ENCODE results near the gene THPO.

Gene THPO

GRCh38 chr3:184328516-184328915, 49.5 kb downstream of the THPO start:
- no peak for DNase-seq

- no peak for DNase-seq
Measured at GRCh38 chr3:184327171-184327570, 50.8 kb downstream of the THPO start.

- DNase-seq: no peak
Measured at GRCh38 chr3:184325715-184326369, 52.2 kb downstream of the THPO start.

- DNase-seq: no peak
Measured at GRCh38 chr3:184325269-184325668, 52.7 kb downstream of the THPO start.

DNA sequence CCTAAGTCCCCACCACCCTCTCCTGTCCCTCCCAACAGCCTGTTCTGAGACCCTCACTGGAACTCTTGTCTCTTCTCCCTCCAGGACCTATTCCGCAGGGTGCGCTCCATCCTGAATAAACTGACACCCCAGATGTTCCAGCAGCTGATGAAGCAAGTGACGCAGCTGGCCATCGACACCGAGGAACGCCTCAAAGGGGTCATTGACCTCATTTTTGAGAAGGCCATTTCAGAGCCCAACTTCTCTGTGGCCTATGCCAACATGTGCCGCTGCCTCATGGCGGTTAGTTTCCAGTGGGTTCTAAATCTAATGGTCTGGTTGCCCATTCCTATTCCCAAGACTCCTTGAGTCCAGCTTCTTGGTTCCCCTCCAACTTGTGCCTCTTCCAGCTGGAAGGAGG, 54.3 kb downstream of the THPO start:
- DNase-seq: no peak

DNA sequence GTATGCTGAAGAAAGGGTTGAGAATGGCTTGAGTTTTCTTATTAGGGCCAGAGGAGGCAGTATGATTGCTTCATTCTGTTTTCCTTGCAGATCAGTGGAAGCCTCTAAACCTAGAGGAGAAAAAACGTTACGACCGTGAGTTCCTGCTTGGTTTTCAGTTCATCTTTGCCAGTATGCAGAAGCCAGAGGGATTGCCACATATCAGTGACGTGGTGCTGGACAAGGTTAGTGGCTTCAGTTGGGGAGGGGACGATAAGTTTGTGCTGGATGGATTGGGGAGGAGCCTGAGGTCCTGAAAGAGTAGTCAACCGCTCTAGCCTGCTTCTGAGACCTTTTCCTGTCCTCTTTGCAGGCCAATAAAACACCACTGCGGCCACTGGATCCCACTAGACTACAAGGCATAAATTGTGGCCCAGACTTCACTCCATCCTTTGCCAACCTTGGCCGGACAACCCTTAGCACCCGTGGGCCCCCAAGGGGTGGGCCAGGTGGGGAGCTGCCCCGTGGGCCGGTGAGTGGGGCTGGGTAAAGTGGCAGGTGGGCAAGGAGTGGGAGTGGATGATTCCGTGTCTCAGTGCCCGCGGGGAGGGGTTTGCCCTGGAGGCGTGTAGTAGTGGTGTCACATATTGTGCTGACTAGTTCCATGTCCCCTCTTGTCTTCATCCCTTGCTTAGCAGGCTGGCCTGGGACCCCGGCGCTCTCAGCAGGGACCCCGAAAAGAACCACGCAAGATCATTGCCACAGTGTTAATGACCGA, 55.1 kb downstream of the THPO start:
- no peak for DNase-seq

Measured in EL (cell line).